Heart left ventricle (tissue), 16 donors: ENCODE data around the gene RPS10. TPM values are rescaled to one million over a fixed set of nuclear protein-coding genes. Genes with fewer than 3 reads are reported as not detected.

Source experiments
- ATAC-seq, 4 donors: fragments of 200-7000 bp; cut with Tn5 transposase; one replicate each; pipeline ENCODE4 v1.9.1; 2020 to 2022; ENCODE audit warnings: moderate library complexity in 4 of 4, mild to moderate bottlenecking in 3 of 4, moderate number of reproducible peaks in 1 of 4
- DNase-seq, 5 donors: peaks; one replicate each; pipeline ENCODE4 v3.0.0-alpha.2; 2020
- H3K27ac ChIP-seq, 12 donors: fragments of 200-600 bp; sonication (generic) in 4 of 12; one replicate each; pipeline versions ENCODE4 v1.5.0 to v1.8.0; 2016 to 2022; ENCODE audit warnings: mild to moderate bottlenecking in 2 of 12
- H3K27me3 ChIP-seq, 9 donors: fragments of 200-600 bp; sonication (generic) in 2 of 9; one replicate each; pipeline versions ENCODE4 v1.5.1 to v1.8.0; 2016 to 2022; ENCODE audit warnings: mild to moderate bottlenecking in 3 of 9
- H3K36me3 ChIP-seq, 9 donors: fragments of 200-600 bp; sonication (generic) in 2 of 9; one replicate each; pipeline versions ENCODE4 v1.5.0 to v1.8.0; 2018 to 2022; ENCODE audit warnings: mild to moderate bottlenecking in 2 of 9
- H3K4me1 ChIP-seq, 12 donors: fragments of 200-600 bp; sonication (generic) in 4 of 12; one replicate each; pipeline versions ENCODE4 v1.5.0 to v1.8.0; 2016 to 2022; ENCODE audit warnings: mild to moderate bottlenecking in 3 of 12
- H3K4me3 ChIP-seq, 12 donors: fragments of 200-600 bp; sonication (generic) in 4 of 12; one replicate each; pipeline versions ENCODE4 v1.5.0 to v1.8.0; 2017 to 2022; ENCODE audit warnings: mild to moderate bottlenecking in 9 of 12, moderate library complexity in 4 of 12
- H3K9me3 ChIP-seq, 12 donors: fragments of 200-600 bp; sonication (generic) in 4 of 12; one replicate each; pipeline versions ENCODE4 v1.5.0 to v1.8.0; 2016 to 2022; ENCODE audit warnings: mild to moderate bottlenecking in 1 of 12
- POLR2A ChIP-seq, 2 donors: fragments of 450-650 bp; IDR thresholded peaks; one replicate each; pipeline ENCODE4 v1.6.1; 2017; ENCODE audit warnings: antibody characterized with exemption in 2 of 2, mild to moderate bottlenecking in 2 of 2, moderate library complexity in 2 of 2
- WGBS, 4 donors: extraction: QIAGEN DNeasy Blood & Tissue Kit in 2 of 4; methylation state at CpG; one replicate each; pipeline versions ENCODE4 v1.1.5 to v1.1.7; 2013 to 2018; 5-methylcytosine and 5-hydroxymethylcytosine counted together
- intact Hi-C, 10 donors: fragments of 100-400 bp; cut with DNase I; formaldehyde crosslinking; loops; one replicate each; pipeline versions ENCODE4 v1.11.1 to v1.14.2; 2022
- polyA plus RNA-seq, 2 donors: library from polyadenylated mRNA; stranded (reverse); fragments of 200-250 nt; gene quantifications; one replicate each; pipeline ENCODE4 v1.2.3, GENCODE V29; 2013
- total RNA-seq, 9 donors: library from RNA; depleted of rRNA in 2 of 9; stranded (reverse); fragments of >200 nt in 2 of 9; fragmentation: NEBNext Ultra II Directional in 3 of 9; extraction: Animal tissue kit (Norgen Biotek cat#: 25700) in 3 of 9; gene quantifications; one replicate each; pipeline versions ENCODE4 v1.1.0 to v1.2.4, GENCODE V29; 2016 to 2023
- TF ChIP-seq, protein P1 (sequence below), 12 donors: fragments of 200-600 bp; sonication (generic) in 4 of 12; IDR thresholded peaks; one replicate each; pipeline versions ENCODE4 v1.5.0 to v1.8.0; 2018 to 2022; ENCODE audit warnings: antibody characterized with exemption in 12 of 12, mild to moderate bottlenecking in 5 of 12
- donor health status: ischemic (EF 13 %, LVEDD 7.1; RV severe dilation, severe dysfunction).
- donor health status: healthy with polysubstance abuse.
- donor health status: DM: no; HTN: yes; CAD: no.
- donor health status: DM: no; HTN: no; CAD: no.
- donor health status: ischemic (EF 25% LVEDD 6.9; RV normal size, moderate dysfunction).
- donor health status: ischemic (EF 25% LVEDD 5.7; RV mildly dilated, moderate dysfunction).
- donor health status: healthy.
- donor health status: DM: yes; HTN: yes; CAD: no.
- donor health status: ischemic (EF 35%, LVEDD 5.7; RV mildly dilated, moderate dysfunction).
- donor health status: nonischemic (EF 11% LVEDD 7.7; RV severe dilation, severe dysfunction).
- donor health status: DM: yes; HTN: yes; CAD: no.
- donor health status: PGD.
- donor health status: ischemic (EF 29% LVEDD 5.4; RV normal size, mild dysfunction).
- donor health status: nonischemic (EF 23%, LVEDD 6.1; RV moderate dilation, normal function).

RPS10 gene
- total and polyA plus RNA-seq, 11 donors = 504 to 2,277 (median 805) TPM

DNA sequence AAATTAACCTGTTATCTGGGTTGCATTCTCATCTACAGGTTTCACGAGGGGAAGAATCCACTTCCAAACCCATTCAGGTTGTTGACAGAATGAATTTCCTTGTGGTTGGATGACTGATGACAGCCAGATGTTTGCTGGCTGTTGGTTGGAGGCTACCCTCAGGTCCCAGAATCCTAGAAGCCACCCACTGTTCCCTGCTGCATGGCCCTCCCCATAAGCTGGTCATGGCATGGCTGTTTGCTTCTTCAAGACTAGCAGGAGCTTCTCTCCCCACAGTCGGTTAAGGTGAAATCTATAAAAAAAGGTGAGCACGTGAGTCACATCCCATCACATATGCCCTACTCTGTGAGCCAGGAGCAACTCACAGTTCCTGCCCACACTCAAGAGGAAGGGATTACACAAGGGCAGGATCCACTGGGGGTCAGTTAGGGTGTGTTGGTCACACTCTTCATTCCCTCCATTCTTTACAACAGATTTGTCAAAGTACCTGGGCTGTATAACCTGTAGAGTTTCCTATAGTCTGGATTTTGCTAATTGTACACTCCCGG is 19.5 kb upstream of the RPS10 start:
- H3K27ac ChIP-seq = no peak overlapping the region
- DNase-seq = no peak
- H3K4me1 ChIP-seq = no peaks in the 10 kb centered on the region
- no peak for TF ChIP-seq POLR2A (IDR thresholded peaks at IDR 0.05)
- TF ChIP-seq, protein P1, sequence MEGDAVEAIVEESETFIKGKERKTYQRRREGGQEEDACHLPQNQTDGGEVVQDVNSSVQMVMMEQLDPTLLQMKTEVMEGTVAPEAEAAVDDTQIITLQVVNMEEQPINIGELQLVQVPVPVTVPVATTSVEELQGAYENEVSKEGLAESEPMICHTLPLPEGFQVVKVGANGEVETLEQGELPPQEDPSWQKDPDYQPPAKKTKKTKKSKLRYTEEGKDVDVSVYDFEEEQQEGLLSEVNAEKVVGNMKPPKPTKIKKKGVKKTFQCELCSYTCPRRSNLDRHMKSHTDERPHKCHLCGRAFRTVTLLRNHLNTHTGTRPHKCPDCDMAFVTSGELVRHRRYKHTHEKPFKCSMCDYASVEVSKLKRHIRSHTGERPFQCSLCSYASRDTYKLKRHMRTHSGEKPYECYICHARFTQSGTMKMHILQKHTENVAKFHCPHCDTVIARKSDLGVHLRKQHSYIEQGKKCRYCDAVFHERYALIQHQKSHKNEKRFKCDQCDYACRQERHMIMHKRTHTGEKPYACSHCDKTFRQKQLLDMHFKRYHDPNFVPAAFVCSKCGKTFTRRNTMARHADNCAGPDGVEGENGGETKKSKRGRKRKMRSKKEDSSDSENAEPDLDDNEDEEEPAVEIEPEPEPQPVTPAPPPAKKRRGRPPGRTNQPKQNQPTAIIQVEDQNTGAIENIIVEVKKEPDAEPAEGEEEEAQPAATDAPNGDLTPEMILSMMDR (IDR thresholded peaks at IDR 0.05) = no peak
- H3K27me3 ChIP-seq = no peaks in the 10 kb centered on the region
- ATAC-seq = no peak
- intact Hi-C loops = no loop called here
- no peaks in the 10 kb centered on the region for H3K9me3 ChIP-seq
- H3K4me3 ChIP-seq = no peak overlapping the region
- H3K36me3 ChIP-seq = no peaks in the 10 kb centered on the region
- WGBS, 4 donors = 68 to 85% (median 76%) methylated on average over 4 of the region's 4 CpGs

DNA sequence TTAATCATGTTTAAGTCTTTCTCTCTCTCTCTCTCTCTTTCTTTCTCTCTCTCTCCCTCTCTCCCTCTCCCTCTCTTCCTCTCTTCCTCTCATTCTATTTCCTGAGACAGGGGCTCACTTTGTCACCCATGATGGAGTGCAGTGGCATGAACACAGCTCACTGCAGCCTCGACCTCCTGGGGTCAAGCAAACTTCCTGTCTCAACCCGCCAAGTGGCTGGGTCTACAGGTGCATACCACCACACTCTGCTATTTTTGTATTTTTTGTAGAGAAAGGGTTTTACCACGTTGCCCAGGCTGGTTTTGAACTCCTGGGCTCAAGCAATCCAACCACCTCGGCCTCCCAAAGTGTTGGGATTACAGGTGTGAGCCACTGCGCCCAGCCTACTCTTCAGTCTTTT is 15.7 kb upstream of the RPS10 start:
- Histone ChIP-seq H3K9me3 (no peaks in the 10 kb centered on the region), H3K36me3 (no peaks in the 10 kb centered on the region), H3K4me1 (no peaks in the 10 kb centered on the region), H3K27me3 (no peaks in the 10 kb centered on the region), H3K4me3 (no peak overlapping the region), H3K27ac (no peak overlapping the region)
- DNase-seq (no peak), ATAC-seq (no peak)
- intact Hi-C loops = no loop called here
- 64 to 70% (median 68%) methylated on average over 5 of the region's 5 CpGs for WGBS, 4 donors
- TF ChIP-seq, protein P1 (IDR thresholded peaks at IDR 0.05) = no peak
- TF ChIP-seq POLR2A (IDR thresholded peaks at IDR 0.05) = no peak

DNA sequence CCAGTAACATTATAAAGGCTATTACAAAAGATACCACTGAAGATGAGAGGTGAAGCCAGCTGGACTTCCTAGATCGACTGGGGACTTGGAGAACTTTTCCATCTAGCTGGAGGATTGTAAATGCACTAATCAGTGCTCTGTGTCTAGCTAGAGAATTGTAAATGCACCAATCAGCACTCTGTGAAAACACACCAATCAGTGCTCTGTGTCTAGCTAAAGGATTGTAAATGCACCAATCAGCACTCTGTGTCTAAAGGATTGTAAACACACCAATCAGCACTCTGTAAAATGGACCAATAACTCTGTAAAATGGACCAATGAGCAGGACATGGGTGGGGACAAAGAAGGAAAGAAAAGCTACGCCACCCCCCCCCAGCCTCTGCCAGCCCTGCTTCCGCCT is 13.6 kb upstream of the RPS10 start:
- no peaks in the 10 kb centered on the region for H3K27me3 ChIP-seq
- H3K4me3 ChIP-seq = no peak overlapping the region
- intact Hi-C loops = no loop called here
- H3K4me1 ChIP-seq = no peaks in the 10 kb centered on the region
- DNase-seq (no peak), ATAC-seq (no peak)
- no peaks in the 10 kb centered on the region for H3K36me3 ChIP-seq
- H3K9me3 ChIP-seq = no peaks in the 10 kb centered on the region
- no peak for TF ChIP-seq POLR2A (IDR thresholded peaks at IDR 0.05)
- TF ChIP-seq, protein P1 (IDR thresholded peaks at IDR 0.05) = no peak
- no peak overlapping the region for H3K27ac ChIP-seq
- 86 to 100% (median 89%) methylated on average over 1 to 3 of the region's 3 CpGs for WGBS, 4 donors

DNA sequence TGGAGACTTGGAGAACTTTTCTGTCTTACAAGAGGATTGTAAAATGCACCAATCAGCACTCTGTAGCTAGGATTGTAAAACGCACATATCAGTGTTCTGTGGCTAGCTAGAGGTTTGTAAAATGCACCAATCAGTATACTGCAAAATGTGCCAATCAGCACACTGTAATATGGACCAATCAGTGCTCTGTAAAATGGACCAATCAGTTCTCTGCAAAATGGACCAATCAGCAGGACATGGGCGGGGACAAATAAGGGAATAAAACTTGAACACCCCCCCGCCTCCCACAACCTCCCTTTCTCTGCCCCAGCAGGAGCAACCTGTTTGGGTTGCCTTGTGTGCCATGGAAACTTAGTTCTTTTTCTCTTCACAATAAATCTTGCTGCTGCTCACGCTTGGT is 12.8 kb upstream of the RPS10 start:
- Histone ChIP-seq H3K27ac (no peak overlapping the region), H3K4me3 (no peak overlapping the region), H3K4me1 (no peaks in the 10 kb centered on the region), H3K27me3 (no peaks in the 10 kb centered on the region), H3K36me3 (no peaks in the 10 kb centered on the region), H3K9me3 (no peaks in the 10 kb centered on the region)
- DNase-seq (no peak), ATAC-seq (no peak)
- 56 to 77% (median 59%) methylated on average over 4 of the region's 4 CpGs for WGBS, 4 donors
- TF ChIP-seq, protein P1 (IDR thresholded peaks at IDR 0.05) = no peak
- TF ChIP-seq POLR2A (IDR thresholded peaks at IDR 0.05) = no peak
- intact Hi-C loops = no loop called here
